Gastrocnemius medialis (tissue), 4 donors: ENCODE measurements around the gene SLC10A3. TPM values are rescaled to one million over a fixed set of nuclear protein-coding genes. Genes with fewer than 3 reads are reported as not detected.

Experiments used
- ATAC-seq, 2 donors: fragments of 150-250 bp; one replicate each; pipeline ENCODE4 v1.9.1; 2016
- DNase-seq, 2 donors: peaks; one replicate each; pipeline ENCODE4 v3.0.0-alpha.2; 2019
- H3K27ac ChIP-seq, 4 donors: fragments of 200-600 bp; sonication (generic); 1 replicate in 1 of 4; 2 replicates in 3 of 4; pipeline ENCODE4 v1.5.1; 2016 to 2018; ENCODE audit warnings: mild to moderate bottlenecking in 2 of 4, moderate library complexity in 1 of 4
- H3K27me3 ChIP-seq, 3 donors: fragments of 200-600 bp; sonication (generic) in 2 of 3; 1 replicate in 1 of 3; 2 replicates in 2 of 3; pipeline versions ENCODE4 v1.5.1 to v1.6.0; 2016 to 2019; ENCODE audit warnings: mild to moderate bottlenecking in 1 of 3, moderate library complexity in 1 of 3
- H3K36me3 ChIP-seq, 2 donors: fragments of 200-600 bp; sonication (generic) in 1 of 2; one replicate each; pipeline ENCODE4 v1.5.1; 2017 to 2018
- H3K4me1 ChIP-seq, 2 donors: fragments of 200-600 bp; sonication (generic) in 1 of 2; one replicate each; pipeline ENCODE4 v1.5.1; 2016 to 2017; ENCODE audit warnings: mild to moderate bottlenecking in 2 of 2
- H3K4me3 ChIP-seq, 4 donors: fragments of 200-600 bp; sonication (generic) in 3 of 4; 1 replicate in 1 of 4; 2 replicates in 3 of 4; pipeline ENCODE4 v1.5.1; 2016 to 2019; ENCODE audit warnings: mild to moderate bottlenecking in 2 of 4
- H3K9me3 ChIP-seq, 3 donors: fragments of 200-600 bp; sonication (generic) in 2 of 3; 1 replicate in 1 of 3; 2 replicates in 2 of 3; pipeline ENCODE4 v1.5.1; 2016 to 2019
- CTCF ChIP-seq, 5 experiments: fragments of 450-650 bp in 3 of 5; fragments of 200-600 bp in 2 of 5; sonication (generic) in 2 of 5; IDR thresholded peaks in 4 of 5; conservative IDR thresholded peaks in 1 of 5; 1 replicate in 4 of 5; 2 replicates in 1 of 5; pipeline ENCODE4 v1.5.1; 2016 to 2019; ENCODE audit warnings: antibody characterized with exemption in 5 of 5, mild to moderate bottlenecking in 3 of 5, moderate library complexity in 3 of 5
- POLR2A ChIP-seq, 2 donors: fragments of 450-650 bp; IDR thresholded peaks; one replicate each; pipeline ENCODE4 v1.6.1; 2017; ENCODE audit warnings: antibody characterized with exemption in 2 of 2, mild to moderate bottlenecking in 2 of 2, moderate library complexity in 2 of 2
- in situ Hi-C, 4 donors: fragments of 200-750 bp; cut with MboI; loops; one replicate each; pipeline versions ENCODE4 v1.15.0 to v1.8.0; 2017; ENCODE audit warnings: low sequenced_read_pairs in 4 of 4
- intact Hi-C: fragments of 100-400 bp; cut with DNase I; formaldehyde crosslinking; loops from one replicate; pipeline ENCODE4 v1.15.1; 2023; ENCODE audit warnings: low total_unique reads
- total RNA-seq, 4 donors: library from RNA; depleted of rRNA; stranded (reverse); fragments of >200 nt; gene quantifications; one replicate each; pipeline versions ENCODE4 v1.1.0 to v1.2.3, GENCODE V29; 2016

Gene SLC10A3
- total RNA-seq, 4 donors from 2014 or later, result 11.8 to 33.3 (median 21.0) TPM

- Histone ChIP-seq H3K9me3 (no peaks in the 10 kb centered on the region), H3K4me3 (no peak overlapping the region), H3K27ac (no peak overlapping the region), H3K4me1 (peaks cover 0 to 8% of the 10 kb centered on the region in 2 donors), H3K27me3 (no peaks in the 10 kb centered on the region), H3K36me3 (peaks cover 0 to 18% of the 10 kb centered on the region in 2 donors)
- intact Hi-C loops (loop anchor here (5.0 kb wide), 1 partner anchor 40 kb away; the partner anchor contains the start of gene SLC10A3), in situ Hi-C loops (loop anchor here in 2 of 4 donors (25.0 kb wide), 2 partner anchors 120 to 570 kb away; partner anchors contain the start of genes DNASE1L1 (in 2 of the 2), TAFAZZIN (in 2 of the 2), HCFC1 (in 1 of the 2) and TMEM187 (in 1 of the 2))
- DNase-seq (no peak), ATAC-seq (no peak)
- TF ChIP-seq POLR2A (IDR thresholded peaks at IDR 0.05), result no peak
- TF ChIP-seq CTCF (IDR thresholded peaks at IDR 0.05 in 4 of 5, conservative IDR thresholded peaks at IDR 0.05 in 1 of 5), result no peak
Measured at GRCh38 chrX:154532690-154533089, 42.3 kb upstream of the SLC10A3 start.

DNA sequence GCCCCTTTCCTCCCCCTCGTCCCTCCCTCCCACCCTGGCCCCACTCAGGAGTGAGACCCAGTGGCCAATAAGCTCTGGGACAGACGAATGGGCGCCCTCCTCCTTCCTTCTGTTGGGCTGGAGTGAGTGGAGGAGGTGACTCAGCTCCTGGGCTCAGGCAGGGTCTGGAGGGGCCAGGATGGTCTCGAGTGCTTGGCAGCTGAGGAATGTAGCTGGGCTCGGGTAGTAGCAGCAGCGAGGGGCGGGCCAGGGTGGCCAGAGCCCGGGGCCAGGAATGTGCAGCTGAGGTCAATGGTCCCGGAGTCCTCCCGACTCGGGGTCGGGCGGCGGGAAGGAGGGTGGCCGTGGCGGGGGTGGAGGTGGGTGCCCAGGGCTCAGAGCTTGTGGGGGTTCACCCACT lies 41.2 kb upstream of the SLC10A3 start:
- H3K27me3 ChIP-seq, result no peaks in the 10 kb centered on the region
- H3K36me3 ChIP-seq, result peaks cover 0 to 18% of the 10 kb centered on the region in 2 donors
- no peak overlapping the region for H3K4me3 ChIP-seq
- no peak overlapping the region for H3K27ac ChIP-seq
- intact Hi-C loops (loop anchor here (5.0 kb wide), 1 partner anchor 39 kb away; the partner anchor contains the start of gene SLC10A3), in situ Hi-C loops (loop anchor here in 2 of 4 donors (25.0 kb wide), 2 partner anchors 119 to 569 kb away; partner anchors contain the start of genes DNASE1L1 (in 2 of the 2), TAFAZZIN (in 2 of the 2), HCFC1 (in 1 of the 2) and TMEM187 (in 1 of the 2))
- ATAC-seq (no peak), DNase-seq (no peak)
- TF ChIP-seq POLR2A (IDR thresholded peaks at IDR 0.05), result no peak
- TF ChIP-seq CTCF (IDR thresholded peaks at IDR 0.05 in 4 of 5, conservative IDR thresholded peaks at IDR 0.05 in 1 of 5), result no peak
- no peaks in the 10 kb centered on the region for H3K9me3 ChIP-seq
- H3K4me1 ChIP-seq, result peaks cover 0 to 17% of the 10 kb centered on the region in 2 donors

GRCh38 chrX:154530286-154530685 lies 39.9 kb upstream of the SLC10A3 start:
- ATAC-seq (no peak), DNase-seq (no peak)
- intact Hi-C loops, result loop anchor here (5.0 kb wide), 1 partner anchor 38 kb away; the partner anchor contains the start of gene SLC10A3
- in situ Hi-C loops, result loop anchor here in 2 of 4 donors (25.0 kb wide), 2 partner anchors 118 to 568 kb away; partner anchors contain the start of genes DNASE1L1 (in 2 of the 2), TAFAZZIN (in 2 of the 2), HCFC1 (in 1 of the 2) and TMEM187 (in 1 of the 2)
- Histone ChIP-seq H3K27me3 (no peaks in the 10 kb centered on the region), H3K27ac (no peak overlapping the region), H3K36me3 (peaks cover 0 to 18% of the 10 kb centered on the region in 2 donors), H3K9me3 (no peaks in the 10 kb centered on the region), H3K4me3 (no peak overlapping the region), H3K4me1 (peaks cover 0 to 17% of the 10 kb centered on the region in 2 donors)
- no peak for TF ChIP-seq CTCF (IDR thresholded peaks at IDR 0.05 in 4 of 5, conservative IDR thresholded peaks at IDR 0.05 in 1 of 5)
- TF ChIP-seq POLR2A (IDR thresholded peaks at IDR 0.05), result no peak

DNA sequence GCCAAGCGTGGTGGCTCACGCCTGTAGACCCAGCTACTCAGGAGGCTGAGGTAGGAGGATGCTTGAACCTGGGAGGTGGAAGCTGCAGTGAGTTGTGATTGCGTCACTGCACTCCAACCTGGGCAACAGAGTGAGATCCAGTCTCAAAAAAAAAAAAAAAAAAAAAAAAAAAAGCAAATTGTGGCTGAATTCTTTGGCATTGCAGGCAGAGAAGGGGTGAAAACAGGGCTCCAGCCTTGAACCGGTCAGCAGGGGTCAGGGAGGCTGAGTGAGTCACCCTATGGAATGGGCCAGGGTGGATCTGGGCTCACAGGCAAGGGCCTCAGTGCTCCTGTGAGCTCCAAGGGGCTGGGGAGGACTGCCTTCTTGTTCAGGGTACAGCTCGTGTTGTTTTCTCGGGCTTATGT lies 38.8 kb upstream of the SLC10A3 start:
- no peaks in the 10 kb centered on the region for H3K27me3 ChIP-seq
- no peaks in the 10 kb centered on the region for H3K9me3 ChIP-seq
- H3K27ac ChIP-seq, result no peak overlapping the region
- DNase-seq (no peak), ATAC-seq (no peak)
- H3K4me1 ChIP-seq, result peaks cover 0 to 10% of the 10 kb centered on the region in 2 donors
- H3K4me3 ChIP-seq, result no peak overlapping the region
- TF ChIP-seq CTCF (IDR thresholded peaks at IDR 0.05 in 4 of 5, conservative IDR thresholded peaks at IDR 0.05 in 1 of 5), result no peak
- TF ChIP-seq POLR2A (IDR thresholded peaks at IDR 0.05), result no peak
- intact Hi-C loops, result no loop called here
- H3K36me3 ChIP-seq, result peaks cover 0 to 18% of the 10 kb centered on the region in 2 donors
- in situ Hi-C loops, result loop anchor here in 2 of 4 donors (25.0 kb wide), 2 partner anchors 117 to 567 kb away; partner anchors contain the start of genes DNASE1L1 (in 2 of the 2), TAFAZZIN (in 2 of the 2), HCFC1 (in 1 of the 2) and TMEM187 (in 1 of the 2)
